Suprapubic skin (tissue), 4 donors: Measurements from ENCODE around the gene ZNF888. TPM values are rescaled to one million over a fixed set of nuclear protein-coding genes. Genes with fewer than 3 reads are reported as not detected.
"Not testable (repeated sequence)": the region's sequence is repeated elsewhere in the genome, so short reads cannot be mapped to it uniquely, and the experiment has no call there.

Experiments
- DNase-seq, 2 donors: peaks; one replicate each; pipeline ENCODE4 v3.0.0-alpha.2; 2019; ENCODE audit warnings: low spot score in 2 of 2
- H3K27ac ChIP-seq: fragments of 200-600 bp; sonication (generic); one replicate; pipeline ENCODE4 v1.5.1; 2019
- H3K27me3 ChIP-seq: fragments of 200-600 bp; sonication (generic); one replicate; pipeline ENCODE4 v1.5.1; 2019
- H3K36me3 ChIP-seq: fragments of 200-600 bp; sonication (generic); one replicate; pipeline ENCODE4 v1.5.1; 2019
- H3K4me1 ChIP-seq: fragments of 200-600 bp; sonication (generic); one replicate; pipeline ENCODE4 v1.5.1; 2019
- H3K4me3 ChIP-seq: fragments of 200-600 bp; sonication (generic); one replicate; pipeline ENCODE4 v1.5.1; 2019; ENCODE audit warnings: mild to moderate bottlenecking
- H3K9me3 ChIP-seq: fragments of 200-600 bp; sonication (generic); one replicate; pipeline ENCODE4 v1.5.1; 2019
- CTCF ChIP-seq, 2 donors: fragments of 200-600 bp in 1 of 2; fragments of 450-650 bp in 1 of 2; sonication (generic) in 1 of 2; IDR thresholded peaks; one replicate each; pipeline ENCODE4 v1.5.1; 2016 to 2019; ENCODE audit warnings: antibody characterized with exemption in 2 of 2, mild to moderate bottlenecking in 1 of 2, moderate library complexity in 1 of 2
- EP300 ChIP-seq: sonication (generic); formaldehyde crosslinking; IDR thresholded peaks from one replicate; pipeline ENCODE4 v1.6.1; 2017; ENCODE audit warnings: antibody characterized with exemption
- POLR2A ChIP-seq, 2 donors: fragments of 450-650 bp; IDR thresholded peaks; one replicate each; pipeline ENCODE4 v1.6.1; 2017; ENCODE audit warnings: antibody characterized with exemption in 2 of 2, mild to moderate bottlenecking in 2 of 2, moderate library complexity in 2 of 2
- POLR2AphosphoS5 ChIP-seq, 3 donors: sonication (generic); formaldehyde crosslinking; IDR thresholded peaks; one replicate each; pipeline ENCODE4 v1.6.1; 2017; ENCODE audit warnings: antibody characterized with exemption in 3 of 3
- WGBS: methylation state at CpG from one replicate; pipeline ENCODE4 v1.1.5; 2018; 5-methylcytosine and 5-hydroxymethylcytosine counted together
- total RNA-seq, 4 donors: library from RNA; depleted of rRNA; stranded (reverse); fragments of >200 nt; gene quantifications; one replicate each; pipeline ENCODE4 v1.1.0, GENCODE V29; 2016

ZNF888 gene
- total RNA-seq, 4 donors from 2014 or later, result 3.5 to 5.3 (median 4.5) TPM

GRCh38 chr19:52938761-52939160, 15.5 kb upstream of the ZNF888 start:
- no peak overlapping the region for H3K27ac ChIP-seq

GRCh38 chr19:52936954-52937325, 13.7 kb upstream of the ZNF888 start:
- no peaks in the 10 kb centered on the region for H3K9me3 ChIP-seq
- peaks cover 17% of the 10 kb centered on the region for H3K4me1 ChIP-seq
- H3K4me3 ChIP-seq, result no peak overlapping the region
- H3K27me3 ChIP-seq, result no peaks in the 10 kb centered on the region
- H3K27ac ChIP-seq, result no peak overlapping the region
- H3K36me3 ChIP-seq, result peaks cover 3% of the 10 kb centered on the region
- no peak for TF ChIP-seq POLR2AphosphoS5 (IDR thresholded peaks at IDR 0.05)
- TF ChIP-seq CTCF (IDR thresholded peaks at IDR 0.05), result no peak
- TF ChIP-seq EP300, result no peak
- TF ChIP-seq POLR2A (IDR thresholded peaks at IDR 0.05), result no peak
- 86% methylated on average over 2 of the region's 7 CpGs for WGBS
- no peak for DNase-seq

More at GRCh38 chr19:52938761-52939160, 15.5 kb upstream of the ZNF888 start:
- H3K27me3 ChIP-seq, result no peaks in the 10 kb centered on the region
- no peak for TF ChIP-seq POLR2AphosphoS5 (IDR thresholded peaks at IDR 0.05)
- no peak for TF ChIP-seq EP300
- TF ChIP-seq CTCF (IDR thresholded peaks at IDR 0.05), result no peak
- no peak for TF ChIP-seq POLR2A (IDR thresholded peaks at IDR 0.05)
- peaks cover 3% of the 10 kb centered on the region for H3K36me3 ChIP-seq
- H3K4me3 ChIP-seq, result no peak overlapping the region
- DNase-seq, result no peak
- no peaks in the 10 kb centered on the region for H3K9me3 ChIP-seq
- 15% methylated on average over 5 of the region's 5 CpGs for WGBS
- peaks cover 25% of the 10 kb centered on the region for H3K4me1 ChIP-seq

GRCh38 chr19:52936151-52936953, 13.1 kb upstream of the ZNF888 start:
- Histone ChIP-seq H3K9me3 (no peaks in the 10 kb centered on the region), H3K27me3 (no peaks in the 10 kb centered on the region), H3K27ac (no peak overlapping the region), H3K4me3 (no peak overlapping the region), H3K4me1 (peaks cover 13% of the 10 kb centered on the region), H3K36me3 (peaks cover 3% of the 10 kb centered on the region)
- TF ChIP-seq EP300 (no peak), CTCF (IDR thresholded peaks at IDR 0.05) (no peak), POLR2A (IDR thresholded peaks at IDR 0.05) (no peak), POLR2AphosphoS5 (IDR thresholded peaks at IDR 0.05) (no peak)
- 73% methylated on average over 12 of the region's 12 CpGs for WGBS
- no peak for DNase-seq

- H3K36me3 ChIP-seq, result peaks cover 3% of the 10 kb centered on the region
- DNase-seq, result no peak
- 89% methylated on average over 8 of the region's 8 CpGs for WGBS
- peaks cover 7% of the 10 kb centered on the region for H3K4me1 ChIP-seq
- TF ChIP-seq EP300 (no peak), POLR2A (IDR thresholded peaks at IDR 0.05) (no peak), POLR2AphosphoS5 (IDR thresholded peaks at IDR 0.05) (no peak), CTCF (IDR thresholded peaks at IDR 0.05) (no peak)
- H3K27ac ChIP-seq, result no peak overlapping the region
- H3K9me3 ChIP-seq, result no peaks in the 10 kb centered on the region
- H3K27me3 ChIP-seq, result no peaks in the 10 kb centered on the region
- no peak overlapping the region for H3K4me3 ChIP-seq
Observed at GRCh38 chr19:52935434-52935833, 12.2 kb upstream of the ZNF888 start.

- H3K36me3 ChIP-seq, result peaks cover 13% of the 10 kb centered on the region
- H3K4me1 ChIP-seq, result peaks cover 20% of the 10 kb centered on the region
- not testable (repeated sequence) for H3K4me3 ChIP-seq, H3K9me3 ChIP-seq, DNase-seq, H3K27me3 ChIP-seq
- H3K27ac ChIP-seq, result peak overlapping the region; percentile 95
- WGBS, result 70% methylated on average over 9 of the region's 9 CpGs
Observed at GRCh38 chr19:52924641-52925040, 1.4 kb upstream of the ZNF888 start.
